Measurements from ENCODE around the gene SELENOI.
"Not testable (repeated sequence)": the region's sequence is repeated elsewhere in the genome, so short reads cannot be mapped to it uniquely, and the experiment has no call there.

- not testable (repeated sequence) for TF ChIP-seq CTCF, POLR2A, EP300 (IDR thresholded peaks at IDR 0.05)
Measured at GRCh38 chr2:26324479-26324878, 21.5 kb upstream of the SELENOI start.
